Measurements from ENCODE around the gene TGDS. TPM values are rescaled to one million over a fixed set of nuclear protein-coding genes. Genes with fewer than 3 reads are reported as not detected.

TGDS gene
- total RNA-seq, 2 donors from 2014 or later = 11.2 to 17.4 TPM

GRCh38 chr13:94548382-94548781, 47.6 kb downstream of the TGDS start:
- no peak for DNase-seq (ENCODE audit: low spot score)
- no peaks in the 10 kb centered on the region for H3K36me3 ChIP-seq
- no peak for ATAC-seq (ENCODE audit: insufficient number of reproducible peaks, low FRiP score, low read depth)
- H3K4me3 ChIP-seq = peak overlapping the region; percentile 91
- peak overlapping the region; percentile 90 to 94 for H3K27ac ChIP-seq
- peaks cover 5 to 11% of the 10 kb centered on the region in 2 donors for H3K4me1 ChIP-seq (ENCODE audit: control insufficient read depth in 1 of 2, low read depth in 2 of 2)
- H3K27me3 ChIP-seq (replicated peaks; ENCODE audit: insufficient read depth) = no peaks in the 10 kb centered on the region
- no peaks in the 10 kb centered on the region for H3K9me3 ChIP-seq
- no peak for TF ChIP-seq CTCF (IDR thresholded peaks at IDR 0.05)

- Histone ChIP-seq H3K27me3 (replicated peaks; ENCODE audit: insufficient read depth) (no peaks in the 10 kb centered on the region), H3K4me1 (ENCODE audit: control insufficient read depth in 1 of 2, low read depth in 2 of 2) (peaks cover 5 to 11% of the 10 kb centered on the region in 2 donors), H3K36me3 (no peaks in the 10 kb centered on the region), H3K9me3 (no peaks in the 10 kb centered on the region), H3K4me3 (no peak overlapping the region), H3K27ac (no peak overlapping the region)
- ATAC-seq (ENCODE audit: insufficient number of reproducible peaks, low FRiP score, low read depth) = no peak
- TF ChIP-seq CTCF (IDR thresholded peaks at IDR 0.05) = no peak
- DNase-seq (ENCODE audit: low spot score) = no peak
Measured at GRCh38 chr13:94546061-94546839, 49.7 kb downstream of the TGDS start.

- H3K36me3 ChIP-seq = no peaks in the 10 kb centered on the region
- no peaks in the 10 kb centered on the region for H3K9me3 ChIP-seq
- H3K27me3 ChIP-seq (replicated peaks; ENCODE audit: insufficient read depth) = no peaks in the 10 kb centered on the region
- DNase-seq (ENCODE audit: low spot score) (no peak), ATAC-seq (ENCODE audit: insufficient number of reproducible peaks, low FRiP score, low read depth) (no peak)
- no peak overlapping the region for H3K27ac ChIP-seq
- no peak overlapping the region for H3K4me3 ChIP-seq
- H3K4me1 ChIP-seq (ENCODE audit: control insufficient read depth in 1 of 2, low read depth in 2 of 2) = peaks cover 5 to 6% of the 10 kb centered on the region in 2 donors
- no peak for TF ChIP-seq CTCF (IDR thresholded peaks at IDR 0.05)
Measured at GRCh38 chr13:94544922-94545321, 51.0 kb downstream of the TGDS start.

- H3K4me1 ChIP-seq (ENCODE audit: control insufficient read depth in 1 of 2, low read depth in 2 of 2) = no peaks in the 10 kb centered on the region
- no peaks in the 10 kb centered on the region for H3K27me3 ChIP-seq (replicated peaks; ENCODE audit: insufficient read depth)
- no peak for TF ChIP-seq CTCF (IDR thresholded peaks at IDR 0.05)
- ATAC-seq (ENCODE audit: insufficient number of reproducible peaks, low FRiP score, low read depth) (no peak), DNase-seq (ENCODE audit: low spot score) (no peak)
- H3K27ac ChIP-seq = no peak overlapping the region
- no peak overlapping the region for H3K4me3 ChIP-seq
- H3K36me3 ChIP-seq = no peaks in the 10 kb centered on the region
- H3K9me3 ChIP-seq = no peaks in the 10 kb centered on the region
Measured at GRCh38 chr13:94542917-94543316, 53.0 kb downstream of the TGDS start.

GRCh38 chr13:94537740-94538630, 58.0 kb downstream of the TGDS start:
- Histone ChIP-seq H3K27me3 (replicated peaks; ENCODE audit: insufficient read depth) (no peaks in the 10 kb centered on the region), H3K36me3 (no peaks in the 10 kb centered on the region), H3K4me1 (ENCODE audit: control insufficient read depth in 1 of 2, low read depth in 2 of 2) (no peaks in the 10 kb centered on the region), H3K27ac (no peak overlapping the region), H3K9me3 (no peaks in the 10 kb centered on the region), H3K4me3 (no peak overlapping the region)
- TF ChIP-seq CTCF (IDR thresholded peaks at IDR 0.05) = no peak
- ATAC-seq (ENCODE audit: insufficient number of reproducible peaks, low FRiP score, low read depth) = no peak
- DNase-seq (ENCODE audit: low spot score) = no peak
